ENCODE data around the gene THBS4.

THBS4 gene

DNA sequence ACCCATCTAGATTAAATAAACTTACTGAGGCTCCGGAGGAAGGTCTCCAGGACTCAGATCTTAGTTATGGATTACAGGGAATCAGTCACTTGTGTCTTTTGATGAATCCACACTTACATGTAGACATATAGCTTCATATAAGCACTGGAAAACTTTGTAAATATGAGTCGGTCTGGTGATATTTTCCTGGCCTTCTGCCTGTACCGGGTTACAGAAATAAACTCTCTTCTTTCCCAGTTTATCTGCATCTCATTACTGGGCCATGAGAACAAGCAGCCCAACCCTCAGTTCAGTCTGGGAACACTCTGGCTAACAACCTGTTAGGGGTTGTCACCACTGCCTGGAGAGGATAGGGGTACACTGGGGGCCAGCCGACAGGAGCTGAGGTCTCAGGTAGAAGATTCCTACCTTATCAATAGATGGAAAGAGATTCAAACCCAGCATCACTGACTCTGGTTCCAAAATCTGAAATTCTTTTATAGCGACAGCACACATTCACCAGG is 59.1 kb downstream of the THBS4 start:
- H3K27ac ChIP-seq (ENCODE audit: extremely low read depth, low read depth, low read length) = peak overlapping the region; percentile 40; the same call in 1 of the 2 replicates
- POLR2A ChIA-PET = no interaction called here

DNA sequence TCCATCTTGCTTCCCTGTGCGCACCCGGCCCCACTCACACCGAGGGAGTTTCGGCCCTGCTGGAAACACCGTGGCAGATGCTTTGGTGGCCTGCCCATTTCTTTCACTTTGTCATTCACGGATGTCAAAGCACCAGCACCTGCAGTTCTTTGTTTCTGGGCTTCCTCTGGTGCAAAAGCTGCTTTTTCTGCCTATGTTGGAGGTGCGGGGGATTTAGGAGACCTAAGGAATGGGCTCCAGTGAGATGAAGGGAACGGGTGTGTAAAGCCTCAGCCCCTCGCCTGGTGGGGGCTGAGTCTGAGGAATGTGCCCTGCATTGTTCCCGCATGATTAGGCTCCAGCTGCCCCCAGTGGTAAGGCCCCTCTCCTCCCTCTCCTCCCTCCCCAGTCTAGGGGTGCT is 62.3 kb downstream of the THBS4 start:
- CTCF ChIA-PET = interaction anchor here (0.7 to 9.5 kb wide), 4 partner anchors 12 to 846 kb away, joined by 3 to 121 read pairs (median 4); no protein-coding TSS in a partner anchor

More for the DNA sequence above, 59.1 kb downstream of the THBS4 start:
- H3K4me1 ChIP-seq (ENCODE audit: control insufficient read depth, insufficient read depth, low read length) = peaks cover 5% of the 10 kb centered on the region; the same call in 1 of the 2 replicates
- CTCF ChIA-PET = interaction anchor here (0.5 to 9.5 kb wide), 3 partner anchors 11 to 561 kb away, joined by 3 to 121 read pairs (median 10); no protein-coding TSS in a partner anchor
- no peaks in the 10 kb centered on the region for H3K9me3 ChIP-seq (ENCODE audit: control insufficient read depth, insufficient read depth, low read depth, low read length)
- H3K4me3 ChIP-seq (ENCODE audit: low read depth, low read length) = no peak overlapping the region
- TF ChIP-seq, protein P1, sequence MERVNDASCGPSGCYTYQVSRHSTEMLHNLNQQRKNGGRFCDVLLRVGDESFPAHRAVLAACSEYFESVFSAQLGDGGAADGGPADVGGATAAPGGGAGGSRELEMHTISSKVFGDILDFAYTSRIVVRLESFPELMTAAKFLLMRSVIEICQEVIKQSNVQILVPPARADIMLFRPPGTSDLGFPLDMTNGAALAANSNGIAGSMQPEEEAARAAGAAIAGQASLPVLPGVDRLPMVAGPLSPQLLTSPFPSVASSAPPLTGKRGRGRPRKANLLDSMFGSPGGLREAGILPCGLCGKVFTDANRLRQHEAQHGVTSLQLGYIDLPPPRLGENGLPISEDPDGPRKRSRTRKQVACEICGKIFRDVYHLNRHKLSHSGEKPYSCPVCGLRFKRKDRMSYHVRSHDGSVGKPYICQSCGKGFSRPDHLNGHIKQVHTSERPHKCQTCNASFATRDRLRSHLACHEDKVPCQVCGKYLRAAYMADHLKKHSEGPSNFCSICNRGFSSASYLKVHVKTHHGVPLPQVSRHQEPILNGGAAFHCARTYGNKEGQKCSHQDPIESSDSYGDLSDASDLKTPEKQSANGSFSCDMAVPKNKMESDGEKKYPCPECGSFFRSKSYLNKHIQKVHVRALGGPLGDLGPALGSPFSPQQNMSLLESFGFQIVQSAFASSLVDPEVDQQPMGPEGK (tag by site-specific recombination; IDR thresholded peaks at IDR 0.05) = no peak
- TF ChIP-seq ZNF76 (tag by site-specific recombination; IDR thresholded peaks at IDR 0.05; ENCODE audit: borderline replicate concordance, low read depth) (no peak), ZNF629 (tag by site-specific recombination; IDR thresholded peaks at IDR 0.05) (no peak), ZNF19 (tag by site-specific recombination; IDR thresholded peaks at IDR 0.05; ENCODE audit: low read depth) (no peak), ZNF24 (tag by site-specific recombination; IDR thresholded peaks at IDR 0.05) (no peak), ZNF221 (tag by site-specific recombination; IDR thresholded peaks at IDR 0.05; ENCODE audit: borderline replicate concordance) (no peak), ZNF223 (tag by site-specific recombination; IDR thresholded peaks at IDR 0.05) (no peak)
- H3K36me3 ChIP-seq (ENCODE audit: control insufficient read depth in 2 of 2, insufficient read depth in 1 of 2, low read length in 2 of 2) = no peaks in the 10 kb centered on the region

DNA sequence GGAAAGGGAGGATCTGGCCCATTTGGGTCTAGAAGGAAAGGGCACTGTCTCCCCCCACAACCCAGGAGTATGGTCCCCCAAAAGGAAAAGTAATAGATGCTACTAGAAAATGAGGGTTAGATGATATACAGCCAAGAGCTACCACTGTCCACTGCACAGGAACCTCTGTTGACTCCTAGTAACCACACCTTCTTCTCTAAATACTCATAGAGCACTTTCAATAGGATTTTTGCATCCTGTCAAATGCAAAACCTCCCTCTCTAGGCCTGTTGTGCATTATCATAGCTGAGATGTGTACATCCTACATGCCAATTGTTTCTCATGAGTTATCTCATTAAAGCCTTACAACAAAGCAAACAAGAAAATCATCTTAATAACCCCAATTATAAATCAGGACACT is 66.8 kb downstream of the THBS4 start:
- CTCF ChIA-PET = interaction anchor here (2.9 kb wide), 1 partner anchor 11 kb away, joined by 20 read pairs; no protein-coding TSS in a partner anchor
- POLR2A ChIA-PET = no interaction called here
- TF ChIP-seq HOXC10 (CRISPR knock-in tag; IDR thresholded peaks at IDR 0.05) = no peak
- no peak for TF ChIP-seq ZFP69B (tag by site-specific recombination; IDR thresholded peaks at IDR 0.05)
- TF ChIP-seq SP7 (tag by site-specific recombination; IDR thresholded peaks at IDR 0.05) = no peak
- no peak for TF ChIP-seq ZNF223 (tag by site-specific recombination; IDR thresholded peaks at IDR 0.05)
- TF ChIP-seq SALL2 (tag by site-specific recombination; IDR thresholded peaks at IDR 0.05; ENCODE audit: borderline replicate concordance) = no peak
- no peak for TF ChIP-seq ZNF785 (tag by site-specific recombination; IDR thresholded peaks at IDR 0.05)
- TF ChIP-seq RBAK (tag by site-specific recombination; IDR thresholded peaks at IDR 0.05) = no peak
- TF ChIP-seq ZNF596 (tag by site-specific recombination; IDR thresholded peaks at IDR 0.05) = no peak
- no peak for TF ChIP-seq HOXA7 (CRISPR knock-in tag; IDR thresholded peaks at IDR 0.05; ENCODE audit: borderline replicate concordance)
- TF ChIP-seq ZNF366 (tag by site-specific recombination; conservative IDR thresholded peaks at IDR 0.05) = no peak

More for the DNA sequence above, 62.3 kb downstream of the THBS4 start:
- Histone ChIP-seq H3K4me1 (ENCODE audit: control insufficient read depth, insufficient read depth, low read length) (peaks cover 5% of the 10 kb centered on the region; the same call in 1 of the 2 replicates), H3K36me3 (ENCODE audit: control insufficient read depth in 2 of 2, insufficient read depth in 1 of 2, low read length in 2 of 2) (no peaks in the 10 kb centered on the region), H3K9me3 (ENCODE audit: control insufficient read depth, insufficient read depth, low read depth, low read length) (no peaks in the 10 kb centered on the region), H3K27ac (ENCODE audit: extremely low read depth, low read depth, low read length) (no peak overlapping the region), H3K4me3 (ENCODE audit: low read depth, low read length) (no peak overlapping the region)
- POLR2A ChIA-PET = interaction anchor here (0.6 kb wide), 1 partner anchor 95 kb away, joined by 4 read pairs; no protein-coding TSS in a partner anchor
- TF ChIP-seq TCF7L2 (IDR thresholded peaks at IDR 0.05; ENCODE audit: borderline replicate concordance, low read depth, low read length) = no peak
- TF ChIP-seq, protein P2, sequence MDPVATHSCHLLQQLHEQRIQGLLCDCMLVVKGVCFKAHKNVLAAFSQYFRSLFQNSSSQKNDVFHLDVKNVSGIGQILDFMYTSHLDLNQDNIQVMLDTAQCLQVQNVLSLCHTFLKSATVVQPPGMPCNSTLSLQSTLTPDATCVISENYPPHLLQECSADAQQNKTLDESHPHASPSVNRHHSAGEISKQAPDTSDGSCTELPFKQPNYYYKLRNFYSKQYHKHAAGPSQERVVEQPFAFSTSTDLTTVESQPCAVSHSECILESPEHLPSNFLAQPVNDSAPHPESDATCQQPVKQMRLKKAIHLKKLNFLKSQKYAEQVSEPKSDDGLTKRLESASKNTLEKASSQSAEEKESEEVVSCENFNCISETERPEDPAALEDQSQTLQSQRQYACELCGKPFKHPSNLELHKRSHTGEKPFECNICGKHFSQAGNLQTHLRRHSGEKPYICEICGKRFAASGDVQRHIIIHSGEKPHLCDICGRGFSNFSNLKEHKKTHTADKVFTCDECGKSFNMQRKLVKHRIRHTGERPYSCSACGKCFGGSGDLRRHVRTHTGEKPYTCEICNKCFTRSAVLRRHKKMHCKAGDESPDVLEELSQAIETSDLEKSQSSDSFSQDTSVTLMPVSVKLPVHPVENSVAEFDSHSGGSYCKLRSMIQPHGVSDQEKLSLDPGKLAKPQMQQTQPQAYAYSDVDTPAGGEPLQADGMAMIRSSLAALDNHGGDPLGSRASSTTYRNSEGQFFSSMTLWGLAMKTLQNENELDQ (tag by site-specific recombination; IDR thresholded peaks at IDR 0.05; ENCODE audit: low read depth) = no peak
- TF ChIP-seq ZNF24 (tag by site-specific recombination; IDR thresholded peaks at IDR 0.05) = no peak

More for the DNA sequence above, 66.8 kb downstream of the THBS4 start:
- Histone ChIP-seq H3K27ac (ENCODE audit: extremely low read depth, low read depth, low read length) (no peak overlapping the region), H3K36me3 (ENCODE audit: control insufficient read depth in 2 of 2, insufficient read depth in 1 of 2, low read length in 2 of 2) (no peaks in the 10 kb centered on the region), H3K4me1 (ENCODE audit: control insufficient read depth, insufficient read depth, low read length) (no peaks in the 10 kb centered on the region), H3K4me3 (ENCODE audit: low read depth, low read length) (no peak overlapping the region), H3K9me3 (ENCODE audit: control insufficient read depth, insufficient read depth, low read depth, low read length) (no peaks in the 10 kb centered on the region)

Measured in HEK293 (cell line).